ENCODE measurements around the gene PGF.

DNA sequence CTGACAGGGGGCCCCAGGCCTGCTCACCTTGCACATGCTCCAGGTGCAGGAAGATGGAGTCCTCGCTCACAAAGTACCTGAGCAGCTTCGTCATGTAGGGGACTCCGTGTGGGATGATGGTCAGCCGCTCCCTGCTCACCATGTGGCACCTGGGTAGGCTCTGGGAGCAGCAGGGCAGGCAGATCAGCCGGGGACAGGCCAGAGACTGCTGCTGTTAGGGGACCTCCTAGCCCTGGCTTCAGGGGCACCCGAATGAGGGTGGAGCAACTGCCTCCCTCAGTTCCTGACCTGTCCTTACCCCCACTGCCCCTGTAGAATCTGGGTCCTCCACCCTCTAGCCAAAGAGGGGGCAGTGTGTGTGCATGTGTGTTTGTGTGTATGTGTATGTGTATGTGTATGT is 44.2 kb downstream of the PGF start:
- TF ChIP-seq ZFX (IDR thresholded peaks at IDR 0.05): no peak
- TF ChIP-seq, protein P1, sequence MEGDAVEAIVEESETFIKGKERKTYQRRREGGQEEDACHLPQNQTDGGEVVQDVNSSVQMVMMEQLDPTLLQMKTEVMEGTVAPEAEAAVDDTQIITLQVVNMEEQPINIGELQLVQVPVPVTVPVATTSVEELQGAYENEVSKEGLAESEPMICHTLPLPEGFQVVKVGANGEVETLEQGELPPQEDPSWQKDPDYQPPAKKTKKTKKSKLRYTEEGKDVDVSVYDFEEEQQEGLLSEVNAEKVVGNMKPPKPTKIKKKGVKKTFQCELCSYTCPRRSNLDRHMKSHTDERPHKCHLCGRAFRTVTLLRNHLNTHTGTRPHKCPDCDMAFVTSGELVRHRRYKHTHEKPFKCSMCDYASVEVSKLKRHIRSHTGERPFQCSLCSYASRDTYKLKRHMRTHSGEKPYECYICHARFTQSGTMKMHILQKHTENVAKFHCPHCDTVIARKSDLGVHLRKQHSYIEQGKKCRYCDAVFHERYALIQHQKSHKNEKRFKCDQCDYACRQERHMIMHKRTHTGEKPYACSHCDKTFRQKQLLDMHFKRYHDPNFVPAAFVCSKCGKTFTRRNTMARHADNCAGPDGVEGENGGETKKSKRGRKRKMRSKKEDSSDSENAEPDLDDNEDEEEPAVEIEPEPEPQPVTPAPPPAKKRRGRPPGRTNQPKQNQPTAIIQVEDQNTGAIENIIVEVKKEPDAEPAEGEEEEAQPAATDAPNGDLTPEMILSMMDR (conservative IDR thresholded peaks at IDR 0.05): no peak
